NB4 (cell line): ENCODE data around the gene ALDH5A1.

Source experiments
- CTCF ChIP-seq: IDR thresholded peaks from one replicate; pipeline ENCODE4 v1.5.1; 2012; ENCODE audit warnings: low read depth, low read length
- POLR2A ChIP-seq: IDR thresholded peaks from 2 replicates; pipeline ENCODE4 v1.6.1; 2011; ENCODE audit warnings: mild to moderate bottlenecking; ENCODE audit not compliant: insufficient read length; ENCODE audit errors: extremely low read depth

GRCh38 chr6:24524329-24524728 is 29.6 kb downstream of the ALDH5A1 start:
- TF ChIP-seq CTCF: no peak
- TF ChIP-seq POLR2A: no peak
